ENCODE measurements around the gene SNX14. TPM values are rescaled to one million over a fixed set of nuclear protein-coding genes. Genes with fewer than 3 reads are reported as not detected.
"Not testable (repeated sequence)": the region's sequence is repeated elsewhere in the genome, so short reads cannot be mapped to it uniquely, and the experiment has no call there.

SNX14 gene
- 96.1 and 116 TPM in 2 replicates for total RNA-seq (2014; rRNA removed)
- 37.2 TPM for polyA plus RNA-seq (2012)

GRCh38 chr6:85593438-85594196, at the start of gene SNX14:
Gene SNX14 (minus strand): TSS chr6:85593858. CDS start chr6:85593718, 140 bp downstream.
- DNase-seq (ENCODE audit: low read depth): peak; percentile 96

- DNase-seq (ENCODE audit: low read depth): peak; percentile 98
These were observed 49.3 kb upstream of the SNX14 start, which contains the start of gene SYNCRIP for GRCh38 chr6:85642774-85643536. Gene SYNCRIP (minus strand): TSS chr6:85642886. CDS start chr6:85641439, 1,447 bp downstream.

- peak; percentile 47 for DNase-seq (ENCODE audit: low read depth)
These were observed 48.5 kb upstream of the SNX14 start for GRCh38 chr6:85641897-85642773.

- peak; percentile 29 for DNase-seq (ENCODE audit: low read depth)
These were observed 47.9 kb upstream of the SNX14 start for GRCh38 chr6:85641522-85641896.

- peak; percentile 70 for DNase-seq (ENCODE audit: low read depth)
These were observed 47.2 kb upstream of the SNX14 start for GRCh38 chr6:85640821-85641220.

- DNase-seq (ENCODE audit: low read depth): no peak
These were observed 43.9 kb upstream of the SNX14 start for GRCh38 chr6:85637579-85637978.

GRCh38 chr6:85632164-85632942, 38.7 kb upstream of the SNX14 start:
- DNase-seq (ENCODE audit: low read depth): no peak

- not testable (repeated sequence) for DNase-seq (ENCODE audit: low read depth)
These were observed 37.5 kb upstream of the SNX14 start for GRCh38 chr6:85631117-85631516.

- DNase-seq (ENCODE audit: low read depth): no peak
These were observed 34.7 kb upstream of the SNX14 start for GRCh38 chr6:85628353-85628752.

GRCh38 chr6:85620308-85620707, 26.6 kb upstream of the SNX14 start:
- no peak for DNase-seq (ENCODE audit: low read depth)

- no peak for DNase-seq (ENCODE audit: low read depth)
These were observed 21.1 kb upstream of the SNX14 start for GRCh38 chr6:85614780-85615179.

- DNase-seq (ENCODE audit: low read depth): no peak
These were observed 19.2 kb upstream of the SNX14 start for GRCh38 chr6:85612690-85613474.

GRCh38 chr6:85610182-85610895, 16.7 kb upstream of the SNX14 start:
- DNase-seq (ENCODE audit: low read depth): no peak

GRCh38 chr6:85602100-85602499, 8.4 kb upstream of the SNX14 start:
- no peak for DNase-seq (ENCODE audit: low read depth)

- DNase-seq (ENCODE audit: low read depth): no peak
These were observed 7.2 kb upstream of the SNX14 start for GRCh38 chr6:85600713-85601313.

GRCh38 chr6:85594197-85594930, 706 bp upstream of the SNX14 start:
- no peak for DNase-seq (ENCODE audit: low read depth)

GRCh38 chr6:85592033-85592432, 1.6 kb downstream of the SNX14 start:
- no peak for DNase-seq (ENCODE audit: low read depth)

- no peak for DNase-seq (ENCODE audit: low read depth)
These were observed 2.5 kb downstream of the SNX14 start for GRCh38 chr6:85591207-85591606.
